Measurements from ENCODE around the gene UQCR11. TPM values are rescaled to one million over a fixed set of nuclear protein-coding genes. Genes with fewer than 3 reads are reported as not detected.

UQCR11 gene
- total and polyA plus RNA-seq, 2 of the 8 experiments (the other 6 are each of a cell fraction or from before 2014, with no cell fraction given): 162 to 171 TPM

DNA sequence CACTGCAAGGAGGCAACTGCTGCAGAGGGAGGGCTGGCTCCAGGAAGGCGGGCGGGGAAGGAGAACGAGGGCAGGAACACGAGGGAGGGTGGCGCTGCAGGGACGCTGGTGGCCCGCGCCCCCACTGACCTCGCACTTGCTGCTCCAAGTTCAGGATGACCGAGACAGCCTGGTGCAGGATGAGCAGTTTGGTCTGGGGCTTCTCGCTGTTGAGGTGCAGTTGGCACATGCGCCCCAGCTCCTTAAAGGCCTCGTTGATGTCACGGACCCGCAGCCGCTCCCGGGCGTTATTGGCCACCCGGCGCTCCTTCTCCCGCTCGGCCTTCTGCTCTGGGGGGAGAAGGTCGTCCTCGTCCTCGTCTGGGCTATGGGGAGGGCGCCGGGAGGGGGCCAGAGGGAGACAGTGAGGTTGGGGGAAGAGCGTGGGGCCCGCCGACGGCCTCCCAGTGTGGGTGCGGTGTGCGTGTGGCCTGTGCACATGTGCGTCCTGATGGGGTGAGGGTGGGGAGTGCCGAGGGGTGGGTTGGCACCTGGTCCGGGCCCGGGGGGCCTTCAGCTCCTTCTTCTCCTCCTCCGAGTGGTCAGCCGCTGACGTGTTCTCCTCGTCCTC, 10.0 kb upstream of the UQCR11 start:
- no peak overlapping the region for H4K8ac ChIP-seq (ENCODE audit: extremely low read depth, insufficient read depth, low read length)
- H3K79me2 ChIP-seq (ENCODE audit: control insufficient read depth in 1 of 2, insufficient read depth in 2 of 2, low read length in 2 of 2): peaks cover 0 to 2% of the 10 kb centered on the region in 2 experiments; a peak in 1 of 4 replicates
- H3K4me3 ChIP-seq (ENCODE audit: extremely low read depth in 1 of 4, insufficient read depth in 2 of 4, low read depth in 3 of 4, low read length in 4 of 4): no peak overlapping the region
- H3K4me1 ChIP-seq (replicated peaks in 1 of 4; ENCODE audit: control insufficient read depth in 3 of 4, insufficient read depth in 4 of 4, low read length in 3 of 4): peaks cover 0 to 2% (median 0%) of the 10 kb centered on the region in 4 experiments; a peak in 1 of 7 replicates
- no peak overlapping the region for H2BK15ac ChIP-seq (ENCODE audit: low read length)
- no peak overlapping the region for H2BK5ac ChIP-seq (ENCODE audit: low read depth, low read length)
- DNase-seq (ENCODE audit: low read depth in 1 of 2, low spot score in 2 of 2) (no peak), FAIRE-seq (no peak)
- no peak overlapping the region for H2BK20ac ChIP-seq (ENCODE audit: low read length)
- POLR2A ChIA-PET (ENCODE audit: partially characterized antibody): interaction anchor here (0.8 to 4.8 kb wide), 4 partner anchors 8 to 35 kb away, joined by 3 to 26 read pairs (median 3); partner anchors contain the start of gene UQCR11
- no peak overlapping the region for H3K4ac ChIP-seq (replicated peaks; ENCODE audit: insufficient read length, low read depth, low read length)
- no peak overlapping the region for H2AK5ac ChIP-seq (ENCODE audit: low read depth, low read length)
- WGBS, 2 experiments (ENCODE audit: extremely low coverage in 1 of 2, insufficient coverage in 1 of 2, insufficient read length in 1 of 2, insufficient replicate concordance in 2 of 2, low coverage in 1 of 2, low lambda C conversion rate in 2 of 2, missing lambda C conversion rate in 1 of 2): 87% methylated on average over 27 of the region's 41 CpGs; no CpG with 5 or more reads in 1 of the 2 experiments
- CTCF ChIA-PET (ENCODE audit: partially characterized antibody): interaction anchor here (0.6 to 1.3 kb wide), 3 partner anchors 10 to 66 kb away, joined by 3 to 6 read pairs (median 3); no protein-coding TSS in a partner anchor
- H2BK120ac ChIP-seq (replicated peaks; ENCODE audit: low read depth, low read length): no peak overlapping the region
- peaks cover 3% of the 10 kb centered on the region for H3K79me1 ChIP-seq (ENCODE audit: low read depth, low read length)
- H3K36me3 ChIP-seq (ENCODE audit: control insufficient read depth in 2 of 4, insufficient read depth in 4 of 4, low read length in 3 of 4): peaks cover 46 to 81% (median 73%) of the 10 kb centered on the region in 4 experiments
- H3K27ac ChIP-seq (ENCODE audit: low read depth, low read length): no peak overlapping the region; the same call in 1 of the 2 replicates
- no peaks in the 10 kb centered on the region for H3K23me2 ChIP-seq (ENCODE audit: low read depth, low read length)
- H3K14ac ChIP-seq (ENCODE audit: insufficient read length): no peak overlapping the region
- H3K23ac ChIP-seq (ENCODE audit: insufficient read length): no peak overlapping the region
- no peak overlapping the region for H2AFZ ChIP-seq (ENCODE audit: low read length)
- peaks cover 22 to 35% of the 10 kb centered on the region in 2 experiments for H4K20me1 ChIP-seq (replicated peaks in 1 of 2; ENCODE audit: control insufficient read depth in 1 of 2, insufficient read depth in 2 of 2, low read length in 2 of 2)
- H3K9me3 ChIP-seq (ENCODE audit: insufficient read depth in 2 of 2, low read depth in 1 of 2, low read length in 1 of 2): no peaks in the 10 kb centered on the region
- no peak overlapping the region for H2BK12ac ChIP-seq (ENCODE audit: low read depth, low read length)
- no peak for TF ChIP-seq RBBP5 (IDR thresholded peaks at IDR 0.05; ENCODE audit: borderline replicate concordance, low read depth, low read length)
- TF ChIP-seq CHD2 (IDR thresholded peaks at IDR 0.05; ENCODE audit: low read length): no peak
- no peak for TF ChIP-seq SIRT6 (IDR thresholded peaks at IDR 0.05; ENCODE audit: low read length)
- TF ChIP-seq BRCA1 (IDR thresholded peaks at IDR 0.05; ENCODE audit: low read depth, low read length): no peak
- TF ChIP-seq ASH2L (IDR thresholded peaks at IDR 0.05; ENCODE audit: low read length): no peak
- TF ChIP-seq GABPA (IDR thresholded peaks at IDR 0.05; ENCODE audit: borderline replicate concordance, insufficient read depth, low read length): no peak
- TF ChIP-seq POLR2AphosphoS5 (IDR thresholded peaks at IDR 0.05; ENCODE audit: low read depth, low read length): no peak
- TF ChIP-seq CBX5 (IDR thresholded peaks at IDR 0.05; ENCODE audit: low read depth, low read length): no peak
- no peak for TF ChIP-seq EZH2 (IDR thresholded peaks at IDR 0.05; ENCODE audit: low read depth, low read length, severe bottlenecking)
- no peak for TF ChIP-seq CREB1 (IDR thresholded peaks at IDR 0.05)
- no peak for TF ChIP-seq NANOG (IDR thresholded peaks at IDR 0.05; ENCODE audit: insufficient read depth, low read depth, low read length, poor library complexity, severe bottlenecking)
- H3K27me3 ChIP-seq (replicated peaks in 1 of 4; ENCODE audit: control insufficient read depth in 3 of 4, extremely low read depth in 1 of 4, insufficient read depth in 3 of 4, low read length in 3 of 4): no peaks in the 10 kb centered on the region
- no peak overlapping the region for H3K18ac ChIP-seq (ENCODE audit: extremely low read depth, low read length)
- no peak overlapping the region for H4K91ac ChIP-seq (replicated peaks; ENCODE audit: insufficient read length, low read length)
- H3K4me2 ChIP-seq (ENCODE audit: insufficient read depth in 1 of 2, low read depth in 2 of 2, low read length in 2 of 2): no peak overlapping the region
- H3K9ac ChIP-seq (replicated peaks in 1 of 4; ENCODE audit: extremely low read depth in 1 of 4, low read depth in 3 of 4, low read length in 3 of 4): no peak overlapping the region
- no peak overlapping the region for H4K5ac ChIP-seq (ENCODE audit: insufficient read length, low read depth, low read length)
- no peak overlapping the region for H3K56ac ChIP-seq (replicated peaks; ENCODE audit: insufficient read length, low read depth, low read length)
